Esophagus squamous epithelium (tissue), 5 donors: Measurements from ENCODE around the gene GSC2. TPM values are rescaled to one million over a fixed set of nuclear protein-coding genes. Genes with fewer than 3 reads are reported as not detected.

ENCODE experiments used
- DNase-seq: peaks from one replicate; lab custom pipeline; 2025; lab: John Stamatoyannopoulos, UW
- H3K27ac ChIP-seq, 4 donors: fragments of 200-600 bp; sonication (generic); one replicate each; pipeline ENCODE4 v1.5.1; 2016 to 2019; ENCODE audit warnings: mild to moderate bottlenecking in 1 of 4
- H3K27me3 ChIP-seq, 4 donors: fragments of 200-600 bp; sonication (generic); 1 replicate in 3 of 4; 2 replicates in 1 of 4; pipeline versions ENCODE4 v1.5.1 to v1.6.0; 2017 to 2021; ENCODE audit warnings: antibody characterized with exemption in 1 of 4
- H3K36me3 ChIP-seq, 3 donors: fragments of 200-600 bp; sonication (generic); one replicate each; pipeline ENCODE4 v1.5.1; 2016 to 2019
- H3K4me1 ChIP-seq, 3 donors: fragments of 200-600 bp; sonication (generic); one replicate each; pipeline ENCODE4 v1.5.1; 2017 to 2019
- H3K4me3 ChIP-seq, 4 donors: fragments of 200-600 bp; sonication (generic); 1 replicate in 3 of 4; 2 replicates in 1 of 4; pipeline ENCODE4 v1.5.1; 2016 to 2019; ENCODE audit warnings: mild to moderate bottlenecking in 2 of 4, moderate library complexity in 1 of 4
- H3K9me3 ChIP-seq, 3 donors: fragments of 200-600 bp; sonication (generic); one replicate each; pipeline ENCODE4 v1.5.1; 2016 to 2019
- POLR2A ChIP-seq, 4 donors: fragments of 450-650 bp; IDR thresholded peaks; one replicate each; pipeline ENCODE4 v1.6.1; 2017; ENCODE audit warnings: antibody characterized with exemption in 4 of 4, mild to moderate bottlenecking in 4 of 4, moderate library complexity in 3 of 4
- WGBS, 2 donors: methylation state at CpG; one replicate each; pipeline ENCODE4 v1.1.5; 2018; 5-methylcytosine and 5-hydroxymethylcytosine counted together
- intact Hi-C: fragments of 100-400 bp; cut with DNase I; formaldehyde crosslinking; loops from one replicate; pipeline ENCODE4 v1.15.0; 2022
- total RNA-seq, 4 donors: library from RNA; depleted of rRNA; stranded (reverse); fragments of >200 nt; gene quantifications; one replicate each; pipeline ENCODE4 v1.1.0, GENCODE V29; 2016
- TF ChIP-seq, protein P1 (sequence below), 6 experiments: fragments of 450-650 bp in 4 of 6; fragments of 200-600 bp in 2 of 6; sonication (generic) in 2 of 6; IDR thresholded peaks; one replicate each; pipeline ENCODE4 v1.5.1; 2016 to 2019; ENCODE audit warnings: antibody characterized with exemption in 6 of 6, mild to moderate bottlenecking in 4 of 6, moderate library complexity in 4 of 6
- donor health status: DM: yes; HTN: yes; CAD: no.

Gene GSC2
- total RNA-seq, 4 donors from 2014 or later = not detected

DNA sequence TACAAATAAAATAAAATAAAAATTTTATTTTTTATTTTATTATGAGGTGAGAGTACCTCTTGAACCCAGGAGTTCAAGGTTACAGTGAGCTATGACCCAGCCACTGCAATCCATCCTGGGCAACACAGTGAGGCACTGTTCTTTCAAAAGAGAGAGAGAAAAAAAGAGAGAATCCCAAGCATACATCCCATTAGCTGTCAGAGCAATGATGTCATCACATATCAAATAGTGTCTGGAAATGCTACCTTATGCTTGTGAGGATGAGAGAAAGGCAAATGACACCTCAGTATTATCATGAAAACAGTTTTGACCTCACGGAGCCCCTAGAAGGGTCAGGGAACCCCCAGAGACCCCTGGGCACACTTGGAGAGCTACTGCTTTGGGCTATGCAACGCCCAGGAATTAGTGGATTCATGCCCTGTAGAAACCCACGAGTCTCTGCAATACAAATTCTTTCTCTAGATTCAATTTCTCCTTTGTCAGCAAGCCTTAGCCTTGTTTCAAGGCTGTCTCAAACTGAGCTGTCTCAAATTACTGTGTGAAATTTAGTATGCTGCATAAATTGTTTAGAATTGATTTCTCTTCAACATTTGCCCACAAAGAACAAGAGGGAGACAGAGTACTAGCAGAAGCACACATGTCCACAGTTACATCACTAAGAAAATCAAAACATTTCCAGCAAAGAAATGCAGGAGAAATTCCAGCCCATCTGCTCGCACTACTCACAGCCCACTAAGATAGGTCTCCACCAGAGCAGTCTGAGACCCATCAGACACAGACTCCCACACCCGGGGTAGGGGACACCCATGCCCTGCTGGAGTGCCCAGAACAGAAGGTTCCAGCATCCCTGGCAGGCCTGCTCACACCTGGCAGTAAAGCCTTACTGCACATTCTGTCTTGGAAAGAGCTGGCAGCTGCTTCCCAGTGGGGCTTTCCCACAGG is 45.9 kb downstream of the GSC2 start:
- peaks cover 0 to 8% (median 0%) of the 10 kb centered on the region in 3 donors for H3K36me3 ChIP-seq
- WGBS, 2 donors = 54 to 63% methylated on average over 2 to 5 of the region's 5 CpGs
- no peaks in the 10 kb centered on the region for H3K9me3 ChIP-seq
- intact Hi-C loops = no loop called here
- TF ChIP-seq, protein P1, sequence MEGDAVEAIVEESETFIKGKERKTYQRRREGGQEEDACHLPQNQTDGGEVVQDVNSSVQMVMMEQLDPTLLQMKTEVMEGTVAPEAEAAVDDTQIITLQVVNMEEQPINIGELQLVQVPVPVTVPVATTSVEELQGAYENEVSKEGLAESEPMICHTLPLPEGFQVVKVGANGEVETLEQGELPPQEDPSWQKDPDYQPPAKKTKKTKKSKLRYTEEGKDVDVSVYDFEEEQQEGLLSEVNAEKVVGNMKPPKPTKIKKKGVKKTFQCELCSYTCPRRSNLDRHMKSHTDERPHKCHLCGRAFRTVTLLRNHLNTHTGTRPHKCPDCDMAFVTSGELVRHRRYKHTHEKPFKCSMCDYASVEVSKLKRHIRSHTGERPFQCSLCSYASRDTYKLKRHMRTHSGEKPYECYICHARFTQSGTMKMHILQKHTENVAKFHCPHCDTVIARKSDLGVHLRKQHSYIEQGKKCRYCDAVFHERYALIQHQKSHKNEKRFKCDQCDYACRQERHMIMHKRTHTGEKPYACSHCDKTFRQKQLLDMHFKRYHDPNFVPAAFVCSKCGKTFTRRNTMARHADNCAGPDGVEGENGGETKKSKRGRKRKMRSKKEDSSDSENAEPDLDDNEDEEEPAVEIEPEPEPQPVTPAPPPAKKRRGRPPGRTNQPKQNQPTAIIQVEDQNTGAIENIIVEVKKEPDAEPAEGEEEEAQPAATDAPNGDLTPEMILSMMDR (IDR thresholded peaks at IDR 0.05) = no peak
- TF ChIP-seq POLR2A (IDR thresholded peaks at IDR 0.05) = no peak
- no peak overlapping the region for H3K4me3 ChIP-seq
- H3K27ac ChIP-seq = peak overlapping the region in 3 of 4 donors; percentile 25 to 54 (median 34)
- H3K27me3 ChIP-seq = no peaks in the 10 kb centered on the region
- no peak for DNase-seq
- H3K4me1 ChIP-seq = peaks cover 7 to 66% (median 39%) of the 10 kb centered on the region in 3 donors

DNA sequence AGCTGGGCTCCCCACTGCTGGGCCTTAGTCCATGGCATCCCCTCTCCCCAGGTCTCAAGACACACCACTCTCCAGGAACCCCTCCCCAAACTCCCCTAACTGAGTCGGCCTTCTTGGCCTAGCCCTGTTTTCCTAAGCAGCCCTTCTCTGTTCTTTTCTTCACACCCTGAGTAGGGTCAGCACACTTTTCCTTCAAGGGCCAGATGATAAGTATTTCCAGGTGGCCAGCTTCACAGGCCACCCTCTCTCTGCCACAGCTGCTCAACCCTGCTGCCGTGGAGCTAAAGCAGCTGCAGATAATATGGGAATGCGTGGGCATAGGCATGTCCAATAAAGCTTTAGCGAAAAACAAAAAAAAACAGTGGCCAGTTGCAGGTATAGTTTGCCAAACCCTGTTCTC is 51.9 kb downstream of the GSC2 start:
- intact Hi-C loops = no loop called here
- 68 to 78% methylated on average over 4 of the region's 4 CpGs for WGBS, 2 donors
- Histone ChIP-seq H3K4me3 (no peak overlapping the region), H3K27ac (peak overlapping the region in 2 of 4 donors; percentile 26 to 64), H3K36me3 (peaks cover 0 to 32% (median 0%) of the 10 kb centered on the region in 3 donors), H3K27me3 (no peaks in the 10 kb centered on the region), H3K4me1 (peaks cover 0 to 37% (median 11%) of the 10 kb centered on the region in 3 donors), H3K9me3 (no peaks in the 10 kb centered on the region)
- no peak for DNase-seq
- TF ChIP-seq, protein P1 (IDR thresholded peaks at IDR 0.05) = no peak
- TF ChIP-seq POLR2A (IDR thresholded peaks at IDR 0.05) = no peak

DNA sequence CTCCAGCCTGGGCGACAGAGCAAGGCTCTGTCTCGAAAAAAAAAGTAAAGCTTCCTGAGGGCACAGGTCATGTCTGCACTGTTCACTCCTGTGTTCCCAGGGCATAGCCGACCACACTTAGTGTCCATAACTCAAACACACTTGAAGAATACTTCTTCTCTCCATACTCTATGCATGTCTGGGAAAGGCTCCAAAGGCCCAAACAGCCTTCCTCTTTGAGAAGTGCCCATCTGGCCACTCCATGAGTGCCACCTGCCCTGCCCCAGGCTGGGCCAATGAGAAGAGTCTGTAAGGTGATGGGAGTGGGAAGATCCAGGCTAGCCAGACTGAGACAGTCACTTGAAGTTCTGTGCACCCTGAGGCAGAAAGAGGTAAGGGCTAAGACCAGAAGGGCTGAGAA is 52.6 kb downstream of the GSC2 start:
- 60 to 100% methylated on average over 1 to 3 of the region's 3 CpGs for WGBS, 2 donors
- H3K4me3 ChIP-seq = no peak overlapping the region
- H3K9me3 ChIP-seq = no peaks in the 10 kb centered on the region
- H3K27ac ChIP-seq = peak overlapping the region in 1 of 4 donors; percentile 26
- H3K27me3 ChIP-seq = no peaks in the 10 kb centered on the region
- H3K4me1 ChIP-seq = peaks cover 0 to 37% (median 11%) of the 10 kb centered on the region in 3 donors
- intact Hi-C loops = no loop called here
- no peak for DNase-seq
- H3K36me3 ChIP-seq = peaks cover 0 to 32% (median 0%) of the 10 kb centered on the region in 3 donors
- no peak for TF ChIP-seq POLR2A (IDR thresholded peaks at IDR 0.05)
- TF ChIP-seq, protein P1 (IDR thresholded peaks at IDR 0.05) = no peak

Other genes with a start within 250 kb of the GSC2 start
- 1 to 10 TPM in 2 of 4 donors, under 1 TPM in 2; 0.67 to 3.1 (median 0.96) TPM for gene DGCR6, start 244.0 kb downstream of the GSC2 start, total RNA-seq
- gene PRODH, start 214.0 kb downstream of the GSC2 start, total RNA-seq = 10 to 100 TPM in 1 of 4 donors, 1 to 10 TPM in 3; 3.0 to 14.7 (median 8.0) TPM
- 10 to 100 TPM; 42.5 to 75.2 (median 50.8) TPM for gene DGCR2, start 27.9 kb downstream of the GSC2 start, total RNA-seq
- gene TSSK2, start 19.0 kb downstream of the GSC2 start, total RNA-seq = under 1 TPM in 1 of 4 donors, not detected in 3; 0.18 TPM
- 10 to 100 TPM in 2 of 4 donors, 1 to 10 TPM in 2; 7.8 to 12.4 (median 10.4) TPM for gene ESS2, start 5.6 kb downstream of the GSC2 start, total RNA-seq
- gene SLC25A1, start 28.4 kb upstream of the GSC2 start, total RNA-seq = 10 to 100 TPM; 49.2 to 68.0 (median 57.3) TPM
- 1 to 10 TPM; 3.0 to 7.7 (median 5.1) TPM for gene CLTCL1, start 141.4 kb upstream of the GSC2 start, total RNA-seq